ENCODE results near the gene ABCD1.
"Not testable (repeated sequence)": the region's sequence is repeated elsewhere in the genome, so short reads cannot be mapped to it uniquely, and the experiment has no call there.

Gene ABCD1

DNA sequence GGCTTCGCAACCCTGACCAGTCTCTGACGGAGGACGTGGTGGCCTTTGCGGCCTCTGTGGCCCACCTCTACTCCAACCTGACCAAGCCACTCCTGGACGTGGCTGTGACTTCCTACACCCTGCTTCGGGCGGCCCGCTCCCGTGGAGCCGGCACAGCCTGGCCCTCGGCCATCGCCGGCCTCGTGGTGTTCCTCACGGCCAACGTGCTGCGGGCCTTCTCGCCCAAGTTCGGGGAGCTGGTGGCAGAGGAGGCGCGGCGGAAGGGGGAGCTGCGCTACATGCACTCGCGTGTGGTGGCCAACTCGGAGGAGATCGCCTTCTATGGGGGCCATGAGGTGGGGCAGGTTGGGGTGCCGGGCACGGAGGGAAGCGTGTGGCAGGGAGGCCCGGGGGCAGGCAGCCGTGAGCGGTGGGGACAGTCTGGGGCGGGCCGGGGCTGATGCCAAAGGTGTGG, 1.2 kb downstream of the ABCD1 start:
- Histone ChIP-seq H3K9me3 (replicated peaks in 1 of 11) (peaks cover 18 to 80% (median 49%) of the 10 kb centered on the region in 11 experiments; a peak in 21 of 22 replicates), H3K4me2 (peak overlapping the region; percentile 83 to 95 (median 89)), H4K20me1 (peaks cover 13 to 55% (median 33%) of the 10 kb centered on the region in 11 experiments; a peak in 19 of 22 replicates), H3K9ac (peak overlapping the region; percentile 84 to 94 (median 91)), H3K27ac (peak overlapping the region; percentile 92 to 99 (median 97)), H3K36me3 (peaks cover 16 to 41% (median 30%) of the 10 kb centered on the region in 11 experiments), H3K27me3 (peaks cover 9 to 50% (median 29%) of the 10 kb centered on the region in 11 experiments; a peak in 21 of 22 replicates), H3K4me3 (peak overlapping the region; percentile 55 to 74 (median 66)), H3K4me1 (peaks cover 54 to 66% (median 58%) of the 10 kb centered on the region in 10 experiments)
- no peak for TF ChIP-seq Cebpa-rat (IDR thresholded peaks at IDR 0.05)

DNA sequence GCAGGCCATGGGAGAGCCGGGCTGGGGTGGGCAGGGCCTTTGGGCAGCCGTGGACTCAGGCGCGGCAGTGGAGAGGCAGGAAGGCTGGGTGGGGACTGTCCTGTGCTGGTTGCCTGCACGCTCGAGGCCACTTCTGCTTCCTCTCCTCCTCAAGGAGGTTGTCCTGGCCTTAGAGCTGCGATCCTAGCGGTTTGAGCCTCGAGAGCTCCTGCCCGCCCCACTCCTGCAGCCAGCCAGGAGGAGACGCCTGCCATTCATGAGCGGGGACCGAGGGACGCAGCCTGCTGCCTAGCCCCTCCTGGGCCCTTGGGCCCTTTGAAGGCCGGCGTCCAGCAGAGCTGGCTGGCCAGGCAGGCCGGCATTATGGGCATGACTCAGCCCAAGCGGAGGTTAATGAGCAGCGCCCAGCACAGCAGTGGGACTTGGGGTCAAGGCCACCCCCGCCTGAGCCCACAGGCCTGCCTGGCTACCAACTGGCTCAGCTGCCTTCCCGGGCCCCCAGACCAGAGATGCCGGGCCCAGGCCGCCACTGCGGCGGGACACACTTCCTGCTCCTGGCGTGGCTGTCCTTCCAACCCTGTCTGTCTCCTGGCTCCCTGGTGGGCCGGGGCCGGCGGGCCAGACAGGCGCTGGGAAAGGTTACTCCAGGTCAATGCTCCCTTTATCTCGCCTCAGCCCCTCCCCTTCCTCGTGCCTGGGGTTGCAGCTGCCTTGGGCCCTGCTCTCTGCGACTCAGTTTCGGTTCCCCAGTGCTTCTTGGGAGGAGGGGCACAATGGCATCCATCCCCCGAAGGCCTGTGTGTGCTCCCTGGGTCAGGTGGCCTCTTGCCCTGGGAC, 1.8 kb downstream of the ABCD1 start:
- Histone ChIP-seq H3K4me1 (peaks cover 54 to 71% (median 60%) of the 10 kb centered on the region in 10 experiments), H3K27ac (peak overlapping the region; percentile 92 to 99 (median 97)), H3K4me2 (peak overlapping the region; percentile 83 to 95 (median 89)), H3K27me3 (peaks cover 8 to 50% (median 32%) of the 10 kb centered on the region in 11 experiments; a peak in 21 of 22 replicates), H3K36me3 (peaks cover 18 to 41% (median 28%) of the 10 kb centered on the region in 11 experiments), H3K9me3 (replicated peaks in 1 of 11) (peaks cover 24 to 87% (median 56%) of the 10 kb centered on the region in 11 experiments; a peak in 21 of 22 replicates), H4K20me1 (peaks cover 13 to 49% (median 27%) of the 10 kb centered on the region in 11 experiments; a peak in 19 of 22 replicates), H3K4me3 (peak overlapping the region; percentile 55 to 74 (median 66)), H3K9ac (peak overlapping the region; percentile 84 to 94 (median 91))
- no peak for TF ChIP-seq Cebpa-rat (IDR thresholded peaks at IDR 0.05)

DNA sequence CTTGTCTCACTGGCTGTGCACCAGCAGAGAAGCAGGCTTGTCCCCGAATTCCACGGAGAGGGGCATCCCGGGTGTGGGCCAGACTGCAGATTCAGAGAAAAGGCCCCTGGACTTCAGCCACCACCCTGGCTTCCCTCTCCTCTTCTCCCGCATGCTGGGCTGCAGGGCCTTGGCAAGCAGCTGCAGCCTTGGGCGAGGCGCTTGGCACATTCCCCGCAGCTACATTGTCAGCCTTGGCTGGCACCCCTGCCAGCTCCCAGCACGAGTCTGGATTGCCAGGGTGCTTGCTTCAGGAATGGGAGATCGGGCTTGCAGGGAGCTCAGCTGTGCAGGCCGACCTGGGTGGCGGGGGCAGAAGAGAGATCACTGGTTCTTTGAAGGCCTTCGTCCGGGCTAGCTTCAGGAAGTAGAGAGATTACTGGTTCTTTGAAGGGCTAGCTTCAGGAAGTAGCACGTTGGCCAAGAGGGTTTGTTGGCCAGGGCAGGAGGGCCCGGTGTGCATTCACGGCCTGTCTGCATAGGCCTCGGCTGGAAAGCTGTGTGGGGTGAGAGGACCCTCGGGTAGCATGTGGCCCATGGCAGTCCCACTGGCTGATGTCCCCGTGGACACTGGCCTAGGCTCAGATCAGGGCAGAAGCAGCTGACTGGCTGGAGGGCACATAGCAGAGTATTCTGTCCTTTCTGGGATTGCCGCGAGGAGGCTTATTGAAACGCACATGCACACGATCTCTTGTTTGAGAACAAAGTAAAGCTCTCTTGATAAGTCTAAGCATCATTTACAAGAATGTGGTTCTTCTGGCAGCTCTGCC, 2.7 kb downstream of the ABCD1 start:
- Histone ChIP-seq H3K36me3 (peaks cover 18 to 39% (median 26%) of the 10 kb centered on the region in 11 experiments), H3K27ac (peak overlapping the region; percentile 92 to 99 (median 97); a peak in 21 of 22 replicates), H4K20me1 (peaks cover 9 to 40% (median 20%) of the 10 kb centered on the region in 11 experiments; a peak in 19 of 22 replicates), H3K9ac (peak overlapping the region; percentile 74 to 94 (median 91)), H3K4me2 (peak overlapping the region; percentile 83 to 95 (median 89)), H3K9me3 (replicated peaks in 1 of 11) (peaks cover 32 to 95% (median 64%) of the 10 kb centered on the region in 11 experiments), H3K4me3 (peak overlapping the region; percentile 22 to 74 (median 56); a peak in 16 of 20 replicates), H3K27me3 (peaks cover 0 to 50% (median 24%) of the 10 kb centered on the region in 11 experiments; a peak in 18 of 22 replicates), H3K4me1 (peaks cover 48 to 73% (median 59%) of the 10 kb centered on the region in 10 experiments)
- TF ChIP-seq Cebpa-rat (IDR thresholded peaks at IDR 0.05) = no peak

DNA sequence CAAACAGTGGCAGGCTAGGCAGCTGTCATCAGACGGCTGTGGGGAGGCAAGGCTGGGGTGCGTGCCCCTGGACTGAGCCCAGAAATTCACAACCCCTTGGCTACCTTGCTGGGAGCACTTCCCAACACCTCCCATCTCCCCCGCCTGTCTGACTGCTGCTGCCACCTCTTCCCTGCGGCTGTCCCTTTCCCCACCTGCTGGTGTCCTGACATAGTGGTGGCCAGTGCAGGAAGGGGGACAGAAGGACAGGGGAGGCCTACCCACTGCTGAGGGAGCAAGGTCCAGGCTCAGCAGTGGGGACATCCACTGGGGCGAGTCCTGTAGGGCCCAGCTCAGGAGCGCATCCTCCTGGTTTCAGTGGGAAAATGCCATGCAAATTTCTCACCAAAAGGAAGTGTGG, 3.4 kb downstream of the ABCD1 start:
- peaks cover 4 to 44% (median 16%) of the 10 kb centered on the region in 11 experiments; a peak in 18 of 22 replicates for H4K20me1 ChIP-seq
- H3K9me3 ChIP-seq (replicated peaks in 1 of 11) = peaks cover 34 to 97% (median 67%) of the 10 kb centered on the region in 11 experiments
- peaks cover 0 to 45% (median 21%) of the 10 kb centered on the region in 11 experiments; a peak in 15 of 22 replicates for H3K27me3 ChIP-seq
- peak overlapping the region; percentile 92 to 99 (median 97); a peak in 21 of 22 replicates for H3K27ac ChIP-seq
- peak overlapping the region in 8 of 10 experiments; percentile 19 to 74 (median 56); a peak in 7 of 20 replicates for H3K4me3 ChIP-seq
- H3K4me1 ChIP-seq = peaks cover 45 to 77% (median 64%) of the 10 kb centered on the region in 10 experiments
- peak overlapping the region; percentile 83 to 95 (median 89) for H3K4me2 ChIP-seq
- peaks cover 18 to 37% (median 26%) of the 10 kb centered on the region in 11 experiments for H3K36me3 ChIP-seq
- no peak for TF ChIP-seq Cebpa-rat (IDR thresholded peaks at IDR 0.05)
- H3K9ac ChIP-seq = peak overlapping the region; percentile 74 to 94 (median 91)

DNA sequence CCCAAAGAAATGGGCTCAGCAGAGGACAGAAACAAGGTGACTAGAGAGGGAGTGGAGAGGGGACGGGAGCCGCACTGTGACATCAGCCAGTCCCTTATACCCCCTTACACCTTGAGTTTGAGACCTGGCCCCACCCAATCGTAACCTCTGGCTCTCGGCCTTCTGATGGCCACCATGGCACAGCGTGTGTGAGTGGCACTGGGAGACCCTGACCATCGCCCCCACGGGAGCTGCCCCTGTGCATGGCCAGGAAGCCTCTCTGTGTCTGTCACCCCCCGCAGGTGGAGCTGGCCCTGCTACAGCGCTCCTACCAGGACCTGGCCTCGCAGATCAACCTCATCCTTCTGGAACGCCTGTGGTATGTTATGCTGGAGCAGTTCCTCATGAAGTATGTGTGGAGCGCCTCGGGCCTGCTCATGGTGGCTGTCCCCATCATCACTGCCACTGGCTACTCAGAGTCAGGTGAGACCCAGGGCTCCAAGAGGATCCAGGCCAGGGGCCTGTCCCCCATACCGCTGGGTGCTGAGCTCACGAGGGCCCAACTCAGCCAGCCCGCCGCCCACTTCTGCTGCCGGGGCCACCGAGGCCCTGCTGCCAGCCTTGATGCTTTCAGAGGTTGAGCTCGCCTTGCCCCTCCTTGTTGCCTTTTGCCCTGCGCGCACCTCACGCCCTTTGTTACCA, 4.4 kb downstream of the ABCD1 start:
- Histone ChIP-seq H3K4me1 (peaks cover 45 to 86% (median 68%) of the 10 kb centered on the region in 10 experiments), H3K36me3 (peaks cover 19 to 44% (median 30%) of the 10 kb centered on the region in 11 experiments), H3K9ac (peak overlapping the region in 6 of 11 experiments; percentile 8 to 94 (median 19); a peak in 5 of 22 replicates), H3K4me3 (peak overlapping the region in 1 of 10 experiments; percentile 68; a peak in 1 of 20 replicates), H3K27ac (peak overlapping the region in 10 of 11 experiments; percentile 10 to 99 (median 96); a peak in 12 of 22 replicates), H3K4me2 (peak overlapping the region; percentile 83 to 95 (median 89); a peak in 21 of 22 replicates), H3K9me3 (replicated peaks in 1 of 11) (peaks cover 34 to 97% (median 67%) of the 10 kb centered on the region in 11 experiments), H4K20me1 (peaks cover 0 to 53% (median 12%) of the 10 kb centered on the region in 11 experiments; a peak in 14 of 22 replicates), H3K27me3 (peaks cover 0 to 48% (median 27%) of the 10 kb centered on the region in 11 experiments; a peak in 14 of 22 replicates)
- no peak for TF ChIP-seq Cebpa-rat (IDR thresholded peaks at IDR 0.05)

DNA sequence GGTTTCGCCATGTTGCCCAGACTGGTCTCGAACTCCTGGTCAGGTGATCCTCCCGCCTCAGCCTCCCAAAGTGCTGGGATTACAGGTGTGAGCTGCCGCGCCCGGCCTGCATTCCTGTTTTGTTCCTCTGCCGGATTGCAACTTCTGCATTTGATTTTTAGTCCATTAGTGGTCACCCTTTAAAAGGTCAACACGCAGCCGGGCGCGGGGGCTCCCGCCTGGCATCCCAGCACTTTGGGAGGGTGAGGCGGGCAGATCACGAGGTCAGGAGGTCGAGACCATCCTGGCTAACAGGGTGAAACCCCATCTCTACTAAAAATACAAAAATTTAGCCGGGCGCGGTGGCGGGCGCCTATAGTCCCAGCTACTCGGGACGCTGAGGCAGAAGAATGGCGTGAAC, 5.5 kb downstream of the ABCD1 start:
- Histone ChIP-seq H4K20me1 (peaks cover 0 to 64% (median 12%) of the 10 kb centered on the region in 11 experiments; a peak in 14 of 22 replicates), H3K27me3 (peaks cover 0 to 57% (median 31%) of the 10 kb centered on the region in 11 experiments; a peak in 14 of 22 replicates), H3K4me2 (peak overlapping the region in 5 of 11 experiments; percentile 16 to 95 (median 69); a peak in 7 of 22 replicates), H3K9me3 (replicated peaks in 1 of 11) (peaks cover 30 to 96% (median 67%) of the 10 kb centered on the region in 11 experiments), H3K36me3 (peaks cover 24 to 50% (median 30%) of the 10 kb centered on the region in 11 experiments), H3K4me1 (peaks cover 43 to 92% (median 71%) of the 10 kb centered on the region in 10 experiments)
- H3K9ac ChIP-seq, H3K27ac ChIP-seq, H3K4me3 ChIP-seq: not testable (repeated sequence)

DNA sequence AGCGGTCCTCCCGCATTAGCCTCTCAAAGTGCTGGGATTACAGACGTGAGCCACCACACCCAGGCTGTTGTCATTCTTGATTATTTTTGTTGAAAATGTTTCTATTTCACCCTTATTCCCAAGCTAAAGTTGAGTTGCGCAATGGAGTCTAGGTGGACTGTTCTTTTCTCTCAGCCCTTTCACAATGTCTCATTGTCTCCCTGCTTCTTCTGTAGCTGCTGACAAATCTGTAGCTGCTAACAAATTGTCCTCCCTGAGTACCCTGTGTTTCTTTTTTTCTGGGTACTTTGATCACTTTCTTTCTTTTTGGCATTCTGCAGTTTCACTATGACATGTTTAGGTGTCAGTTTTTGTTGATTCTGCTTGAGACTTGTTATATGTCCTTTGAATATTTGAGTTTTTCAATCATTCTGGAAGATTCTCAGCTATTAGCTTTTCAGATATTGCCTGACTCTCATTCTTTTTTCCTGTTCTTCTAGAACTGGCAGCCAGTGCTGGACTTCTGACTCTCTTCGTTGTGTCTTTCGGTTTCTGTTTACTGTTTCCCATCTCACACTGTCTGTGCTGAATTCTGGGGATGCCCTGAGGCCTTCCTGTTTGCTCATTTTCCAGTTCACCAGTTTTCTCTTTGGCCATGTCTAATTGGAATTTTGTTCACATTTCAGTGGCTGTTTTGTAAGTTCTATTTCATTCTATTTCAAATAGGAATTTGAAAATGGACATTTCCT, 6.6 kb downstream of the ABCD1 start:
- Histone ChIP-seq H3K4me2 (peak overlapping the region in 7 of 11 experiments; percentile 1 to 89 (median 62); a peak in 12 of 22 replicates), H3K4me3 (no peak overlapping the region), H3K4me1 (peaks cover 43 to 94% (median 75%) of the 10 kb centered on the region in 10 experiments), H3K27me3 (peaks cover 0 to 69% (median 35%) of the 10 kb centered on the region in 11 experiments; a peak in 15 of 22 replicates), H3K9me3 (replicated peaks in 1 of 11) (peaks cover 21 to 88% (median 60%) of the 10 kb centered on the region in 11 experiments), H3K36me3 (peaks cover 25 to 50% (median 32%) of the 10 kb centered on the region in 11 experiments), H3K27ac (peak overlapping the region in 6 of 11 experiments; percentile 32 to 76 (median 68); a peak in 9 of 22 replicates), H3K9ac (no peak overlapping the region), H4K20me1 (peaks cover 3 to 75% (median 20%) of the 10 kb centered on the region in 11 experiments; a peak in 20 of 22 replicates)
- TF ChIP-seq Cebpa-rat (IDR thresholded peaks at IDR 0.05) = peak in 10 of 11 experiments; percentile 14 to 93 (median 72); a peak in 16 of 22 replicates

Data from BLaER1 treated with 17β-estradiol and CSF1 and Interleukin-3, amounts not matched to agents 10 nM and 100 nM (cell line).